ENCODE data around the gene COL12A1. TPM values are rescaled to one million over a fixed set of nuclear protein-coding genes. Genes with fewer than 3 reads are reported as not detected.

Gene COL12A1
- total RNA-seq, 1 experiment from 2014 or later, result 0.96 TPM

- no peaks in the 10 kb centered on the region for H3K79me2 ChIP-seq (ENCODE audit: insufficient read depth, low read length)
- peaks cover 26 to 29% of the 10 kb centered on the region in 2 experiments for H3K4me1 Mint-ChIP-seq
- no peaks in the 10 kb centered on the region for H3K36me3 Mint-ChIP-seq (ENCODE audit: insufficient read depth in 1 of 3, low read depth in 3 of 3)
- H2BK15ac ChIP-seq (ENCODE audit: low read depth, low read length), result no peak overlapping the region
- H4K20me1 ChIP-seq (ENCODE audit: control insufficient read depth, insufficient read depth, insufficient read length), result no peaks in the 10 kb centered on the region
- H3K9ac ChIP-seq (ENCODE audit: extremely low read depth, insufficient read length, low read length), result no peak overlapping the region
- no peak overlapping the region for H3K27ac ChIP-seq (ENCODE audit: insufficient read length, low read depth, low read length)
- H3K27ac Mint-ChIP-seq, result no peak overlapping the region
- H3K9me3 Mint-ChIP-seq, result no peaks in the 10 kb centered on the region; a peak in 1 of 5 replicates
- no peak overlapping the region for H2BK20ac ChIP-seq (ENCODE audit: low read depth, low read length, poor library complexity, severe bottlenecking)
- DNase-seq, result no peak
- no peak for TF ChIP-seq CTCF (conservative IDR thresholded peaks at IDR 0.05)
- H4K5ac ChIP-seq (ENCODE audit: insufficient read length, low read depth, low read length), result no peak overlapping the region
- H3K4me3 Mint-ChIP-seq, result no peak overlapping the region
- H3K23me2 ChIP-seq (ENCODE audit: insufficient read length, low read depth, low read length, poor library complexity, severe bottlenecking), result no peaks in the 10 kb centered on the region
- H4K8ac ChIP-seq (replicated peaks; ENCODE audit: insufficient read length, low read depth, low read length), result no peak overlapping the region
- peaks cover 3% of the 10 kb centered on the region; the same call in 1 of the 2 replicates for H3K4me1 ChIP-seq (ENCODE audit: insufficient read depth, low read length)
- H3K9me3 ChIP-seq (ENCODE audit: control insufficient read depth, low read depth, low read length), result no peaks in the 10 kb centered on the region
- no peak overlapping the region for H2BK120ac ChIP-seq (ENCODE audit: low read depth, low read length, poor library complexity, severe bottlenecking)
- H4K91ac ChIP-seq (ENCODE audit: insufficient read length, low read depth, low read length), result no peak overlapping the region
- H2BK12ac ChIP-seq (ENCODE audit: insufficient read length, low read depth, low read length), result no peak overlapping the region
- H3K27me3 ChIP-seq (ENCODE audit: insufficient read depth, low read length), result no peaks in the 10 kb centered on the region
- no peak overlapping the region for H3T11ph ChIP-seq (ENCODE audit: low read length)
- WGBS (ENCODE audit: extremely low coverage, insufficient read length, low lambda C conversion rate), result no CpG with 5 or more reads among the region's 4 CpGs
- H3K56ac ChIP-seq (ENCODE audit: insufficient read length, low read depth, low read length), result no peak overlapping the region
- H3K14ac ChIP-seq (ENCODE audit: insufficient read depth, low read length), result no peak overlapping the region
- no peak overlapping the region for H3K4ac ChIP-seq (ENCODE audit: low read depth, low read length)
- H3K23ac ChIP-seq (ENCODE audit: insufficient read length, low read depth, low read length), result no peak overlapping the region
- H2BK5ac ChIP-seq (ENCODE audit: insufficient read length, low read length), result no peak overlapping the region
- H3K79me1 ChIP-seq (ENCODE audit: insufficient read depth, low read depth, low read length, poor library complexity, severe bottlenecking), result no peaks in the 10 kb centered on the region
- no peak overlapping the region for H2AFZ ChIP-seq (ENCODE audit: low read length)
- no peak overlapping the region for H2AK5ac ChIP-seq (ENCODE audit: insufficient read length, low read length)
- H3K18ac ChIP-seq (ENCODE audit: insufficient read length, low read depth, low read length), result no peak overlapping the region
- H3K4me2 ChIP-seq (ENCODE audit: insufficient read depth, insufficient read length, low read length), result no peak overlapping the region
- peaks cover 4% of the 10 kb centered on the region; the same call in 1 of the 2 replicates for H3K27me3 Mint-ChIP-seq (ENCODE audit: low read depth)
Observed at GRCh38 chr6:75215291-75215690, 9.4 kb upstream of the COL12A1 start.

Data from H9 (cell line).